Muscle layer of duodenum (tissue), 2 donors: ENCODE results near the gene SNRNP25.
A peak's percentile ranks its signal among the peaks of the same experiment; 100 is the strongest.
"Not testable (repeated sequence)": the region's sequence is repeated elsewhere in the genome, so short reads cannot be mapped to it uniquely, and the experiment has no call there.

ENCODE experiments used
- H3K27ac ChIP-seq: one replicate; pipeline ENCODE4 v1.7.0; 2013; ENCODE audit warnings: mild to moderate bottlenecking, low read length
- H3K27me3 ChIP-seq: one replicate; pipeline ENCODE4 v1.7.0; 2013; ENCODE audit warnings: low read depth, mild to moderate bottlenecking, control low read depth, low read length
- H3K36me3 ChIP-seq, 2 donors: one replicate each; pipeline ENCODE4 v1.7.0; 2013; ENCODE audit warnings: low read length in 2 of 2, control low read depth in 1 of 2, mild to moderate bottlenecking in 1 of 2; ENCODE audit not compliant: insufficient read depth in 2 of 2, control insufficient read depth in 1 of 2
- H3K4me1 ChIP-seq, 2 donors: one replicate each; pipeline ENCODE4 v1.7.0; 2013; ENCODE audit warnings: low read length in 2 of 2, mild to moderate bottlenecking in 2 of 2, control low read depth in 1 of 2, moderate library complexity in 1 of 2; ENCODE audit not compliant: insufficient read depth in 2 of 2, control insufficient read depth in 1 of 2
- H3K4me3 ChIP-seq, 2 donors: one replicate each; pipeline ENCODE4 v1.7.0; 2013; ENCODE audit warnings: low read length in 2 of 2, low read depth in 1 of 2, mild to moderate bottlenecking in 1 of 2
- H3K9me3 ChIP-seq, 2 donors: one replicate each; pipeline ENCODE4 v1.7.0; 2013; ENCODE audit warnings: low read length in 2 of 2, control low read depth in 1 of 2, mild to moderate bottlenecking in 1 of 2; ENCODE audit not compliant: control insufficient read depth in 1 of 2
- donor health status: healthy.

SNRNP25 gene

DNA sequence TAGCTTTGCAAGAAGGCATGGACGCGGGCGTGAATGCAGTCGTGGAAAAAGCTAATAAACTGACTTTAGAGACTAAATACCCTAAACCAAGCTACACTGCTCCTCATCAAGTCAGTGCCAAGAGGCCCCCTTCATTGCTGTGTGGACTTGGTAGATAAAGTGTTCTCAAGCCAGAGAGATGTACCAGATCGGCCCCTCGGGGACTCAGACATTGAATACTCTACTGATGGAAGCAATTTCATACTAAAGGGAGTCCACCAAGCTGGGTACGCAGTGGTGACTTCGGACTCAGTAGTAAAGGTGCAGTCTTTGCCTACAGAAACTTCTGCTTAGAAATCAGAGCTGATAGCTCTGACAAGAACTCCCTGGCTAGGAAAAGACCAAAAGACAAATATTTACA, 9.0 kb upstream of the SNRNP25 start:
- H3K9me3 ChIP-seq: no peaks in the 10 kb centered on the region
- no peak overlapping the region for H3K27ac ChIP-seq
- no peaks in the 10 kb centered on the region for H3K27me3 ChIP-seq
- H3K36me3 ChIP-seq: peaks cover 12 to 17% of the 10 kb centered on the region in 2 donors
- no peak overlapping the region for H3K4me3 ChIP-seq
- H3K4me1 ChIP-seq: no peaks in the 10 kb centered on the region

DNA sequence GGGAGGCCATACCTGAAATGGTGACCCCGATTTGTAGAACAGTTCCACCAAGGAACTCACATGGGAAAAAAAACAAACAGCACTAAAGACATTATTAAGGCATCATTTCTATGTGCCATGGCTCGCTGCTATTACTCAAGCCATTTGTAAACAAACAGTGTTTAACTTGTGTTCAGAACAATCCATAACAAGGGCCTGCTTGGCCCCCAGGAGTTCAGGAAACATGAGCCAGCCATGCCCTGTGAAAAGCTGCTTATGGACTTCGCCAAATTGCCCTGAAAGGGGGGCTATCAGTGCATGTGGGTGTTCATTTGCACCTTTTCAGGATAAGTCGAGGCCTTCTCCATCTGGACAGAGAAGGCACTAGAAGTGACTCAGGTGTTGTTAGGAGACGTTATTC, 8.2 kb upstream of the SNRNP25 start:
- no peaks in the 10 kb centered on the region for H3K9me3 ChIP-seq
- H3K27me3 ChIP-seq: no peaks in the 10 kb centered on the region
- H3K4me3 ChIP-seq: no peak overlapping the region
- H3K4me1 ChIP-seq: no peaks in the 10 kb centered on the region
- peaks cover 12 to 20% of the 10 kb centered on the region in 2 donors for H3K36me3 ChIP-seq
- H3K27ac ChIP-seq: no peak overlapping the region

DNA sequence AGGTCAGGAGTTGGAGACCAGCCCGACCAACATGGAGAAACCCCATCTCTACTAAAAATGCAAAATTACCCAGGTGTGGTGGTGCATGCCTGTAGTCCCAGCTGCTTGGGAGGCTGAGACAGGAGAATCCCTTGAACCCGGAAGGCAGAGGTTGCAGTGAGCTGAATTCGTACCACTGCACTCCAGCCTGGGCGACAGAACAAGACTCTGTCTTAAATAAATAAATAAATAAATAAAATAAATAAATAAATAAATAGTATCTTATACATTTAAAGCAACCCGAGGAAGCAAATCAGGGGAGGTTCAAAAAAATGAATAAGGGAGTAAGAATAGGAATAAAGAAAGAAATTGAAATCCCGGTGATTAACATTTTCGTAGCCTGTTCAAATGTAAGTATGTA, 7.1 kb upstream of the SNRNP25 start:
- H3K9me3 ChIP-seq, H3K27ac ChIP-seq, H3K4me1 ChIP-seq, H3K27me3 ChIP-seq, H3K4me3 ChIP-seq: not testable (repeated sequence)
- peaks cover 12 to 21% of the 10 kb centered on the region in 2 donors for H3K36me3 ChIP-seq

DNA sequence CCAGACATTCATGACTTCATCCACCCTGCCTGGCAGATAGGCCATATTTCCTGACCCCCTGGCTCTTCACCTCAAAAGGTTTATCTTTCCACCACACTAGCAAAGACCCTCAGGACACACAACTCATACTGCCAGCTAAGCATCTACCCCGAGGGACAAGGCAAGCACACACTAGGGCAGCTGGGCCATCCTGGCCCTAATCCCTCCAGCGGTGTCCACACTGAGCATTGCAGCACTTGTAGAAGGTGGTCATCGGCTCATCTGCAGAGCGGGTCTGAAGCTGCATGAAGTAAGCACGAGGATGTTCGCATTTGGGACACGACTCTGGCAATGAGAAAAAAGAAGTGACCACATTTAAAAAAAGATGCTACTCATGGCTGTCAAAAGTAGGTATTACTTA, 6.4 kb upstream of the SNRNP25 start:
- H3K4me3 ChIP-seq: no peak overlapping the region
- peaks cover 0 to 3% of the 10 kb centered on the region in 2 donors for H3K4me1 ChIP-seq
- H3K9me3 ChIP-seq: no peaks in the 10 kb centered on the region
- H3K27ac ChIP-seq: no peak overlapping the region
- H3K27me3 ChIP-seq: no peaks in the 10 kb centered on the region
- peaks cover 12 to 21% of the 10 kb centered on the region in 2 donors for H3K36me3 ChIP-seq

DNA sequence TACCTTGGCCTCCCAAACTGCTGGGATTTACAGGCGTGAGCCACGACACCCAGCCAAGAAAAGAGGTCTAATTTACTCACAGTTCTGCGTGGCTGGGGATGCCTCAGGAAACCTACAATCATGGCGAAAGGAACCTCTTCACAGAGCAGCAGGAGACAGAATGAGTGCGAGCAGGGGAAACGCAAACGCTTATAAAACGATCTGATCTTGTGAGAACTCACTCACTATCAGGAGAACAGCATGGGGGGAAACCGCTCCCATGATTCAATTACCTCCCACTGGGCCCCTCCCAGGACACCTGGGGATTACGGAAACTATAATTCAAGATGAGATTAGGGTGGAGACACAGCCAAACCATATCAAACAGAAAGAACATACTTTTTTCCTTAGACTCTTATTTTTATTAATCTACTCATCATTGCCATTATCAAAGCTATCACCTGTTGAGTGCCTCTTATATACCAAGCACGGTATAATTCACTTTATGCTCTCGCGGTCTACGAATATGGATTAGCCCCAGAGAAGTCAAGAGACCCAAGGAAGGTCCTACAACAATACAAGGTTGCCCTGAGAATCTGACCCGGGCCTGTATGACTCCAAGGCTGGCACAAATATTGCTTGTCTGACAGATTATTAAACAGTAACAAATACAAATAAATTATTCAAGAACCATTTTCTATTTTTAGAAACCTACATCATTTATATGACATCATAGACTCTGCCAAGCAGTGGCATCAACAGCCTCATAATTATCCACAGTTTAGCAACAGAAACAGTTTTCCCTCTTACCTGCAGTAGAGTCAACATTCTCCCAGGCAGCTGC, 2.6 kb upstream of the SNRNP25 start:
- H3K27me3 ChIP-seq: no peaks in the 10 kb centered on the region
- H3K4me3 ChIP-seq: no peak overlapping the region
- peaks cover 0 to 12% of the 10 kb centered on the region in 2 donors for H3K4me1 ChIP-seq
- no peak overlapping the region for H3K27ac ChIP-seq
- peaks cover 4 to 22% of the 10 kb centered on the region in 2 donors for H3K36me3 ChIP-seq
- H3K9me3 ChIP-seq: no peaks in the 10 kb centered on the region

DNA sequence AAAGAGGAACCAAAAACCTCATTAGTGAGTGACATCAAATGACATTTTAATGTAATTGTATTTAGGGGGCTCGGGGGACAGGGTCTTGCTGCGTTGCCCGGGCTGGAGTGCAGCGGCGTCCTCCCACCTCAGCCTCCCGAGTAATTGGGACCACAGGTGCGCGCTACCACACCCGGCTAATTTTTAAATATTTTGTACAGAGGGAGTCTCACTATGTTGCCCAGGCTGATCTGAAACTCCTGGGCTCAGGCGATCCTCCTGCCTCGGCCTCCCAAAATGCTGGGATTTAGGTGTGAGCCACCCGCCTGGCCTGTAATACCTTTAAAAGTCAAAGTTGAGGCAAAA, 581 bp downstream of the SNRNP25 start:
- Histone ChIP-seq H3K4me1 (peaks cover 0 to 12% of the 10 kb centered on the region in 2 donors), H3K27me3 (no peaks in the 10 kb centered on the region), H3K9me3 (no peaks in the 10 kb centered on the region), H3K4me3 (peak overlapping the region; percentile 56 to 94), H3K27ac (no peak overlapping the region), H3K36me3 (peaks cover 18 to 43% of the 10 kb centered on the region in 2 donors)

DNA sequence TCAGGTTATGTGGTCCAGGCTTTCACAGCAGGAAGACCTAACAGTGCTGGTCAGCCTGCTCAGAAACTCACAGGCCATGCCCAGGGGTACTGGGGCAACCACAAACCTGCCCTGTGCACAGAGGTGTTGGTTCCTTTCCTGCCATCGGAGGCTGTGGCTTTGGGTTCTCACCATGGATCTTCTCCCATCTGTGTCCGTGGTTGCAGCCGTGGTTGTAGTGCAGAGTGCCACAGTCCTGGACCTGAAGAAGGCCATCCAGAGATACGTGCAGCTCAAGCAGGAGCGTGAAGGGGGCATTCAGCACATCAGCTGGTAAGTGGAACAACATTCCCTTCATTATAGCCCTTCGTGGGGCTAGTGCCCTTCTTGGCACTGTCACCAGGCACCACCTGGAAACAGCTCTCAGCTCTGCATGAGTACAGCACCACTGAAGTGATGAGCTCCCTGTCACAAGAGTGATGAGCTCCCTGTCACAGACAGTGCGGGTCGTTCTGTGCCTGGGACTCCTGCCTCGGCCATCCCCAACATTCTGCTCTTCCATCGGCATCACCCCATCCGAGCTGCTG, 2.0 kb downstream of the SNRNP25 start:
- H3K27ac ChIP-seq: no peak overlapping the region
- no peaks in the 10 kb centered on the region for H3K27me3 ChIP-seq
- no peak overlapping the region for H3K4me3 ChIP-seq
- H3K4me1 ChIP-seq: peaks cover 0 to 12% of the 10 kb centered on the region in 2 donors
- H3K36me3 ChIP-seq: peaks cover 26 to 53% of the 10 kb centered on the region in 2 donors
- no peaks in the 10 kb centered on the region for H3K9me3 ChIP-seq

DNA sequence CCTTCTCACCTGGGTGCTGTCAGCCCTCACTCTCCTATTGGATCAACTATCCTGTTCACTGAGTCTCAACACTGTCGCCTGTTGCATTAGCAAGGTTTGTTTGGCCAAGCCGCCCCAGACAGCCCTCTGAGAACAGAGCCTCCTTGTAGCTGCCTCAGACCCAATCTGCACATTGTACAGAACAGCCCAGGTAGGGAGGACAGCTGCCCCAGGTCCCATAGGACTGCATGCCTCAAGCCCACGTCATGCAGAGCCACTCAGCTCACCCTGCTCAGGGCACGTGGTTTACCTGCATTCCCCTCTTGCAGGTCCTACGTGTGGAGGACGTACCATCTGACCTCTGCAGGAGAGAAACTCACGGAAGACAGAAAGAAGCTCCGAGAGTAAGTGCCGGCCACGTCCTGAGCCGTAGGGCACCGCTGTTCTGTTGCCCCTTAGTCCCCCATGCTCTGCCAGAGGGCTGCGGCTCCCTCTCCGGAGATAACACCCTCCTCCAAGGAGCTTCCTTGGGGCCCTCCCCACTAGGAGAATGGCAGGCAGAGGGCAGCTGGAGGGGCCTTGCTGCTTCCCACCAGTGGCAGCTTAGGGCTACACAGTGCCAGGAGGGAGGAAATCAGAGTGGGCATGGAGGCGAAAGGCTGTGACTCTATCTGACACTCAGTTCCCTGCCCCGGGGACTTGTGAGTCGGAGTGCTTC, 2.8 kb downstream of the SNRNP25 start:
- Histone ChIP-seq H3K27me3 (no peaks in the 10 kb centered on the region), H3K4me3 (no peak overlapping the region), H3K9me3 (no peaks in the 10 kb centered on the region), H3K27ac (no peak overlapping the region), H3K36me3 (peaks cover 27 to 59% of the 10 kb centered on the region in 2 donors), H3K4me1 (peaks cover 0 to 12% of the 10 kb centered on the region in 2 donors)

DNA sequence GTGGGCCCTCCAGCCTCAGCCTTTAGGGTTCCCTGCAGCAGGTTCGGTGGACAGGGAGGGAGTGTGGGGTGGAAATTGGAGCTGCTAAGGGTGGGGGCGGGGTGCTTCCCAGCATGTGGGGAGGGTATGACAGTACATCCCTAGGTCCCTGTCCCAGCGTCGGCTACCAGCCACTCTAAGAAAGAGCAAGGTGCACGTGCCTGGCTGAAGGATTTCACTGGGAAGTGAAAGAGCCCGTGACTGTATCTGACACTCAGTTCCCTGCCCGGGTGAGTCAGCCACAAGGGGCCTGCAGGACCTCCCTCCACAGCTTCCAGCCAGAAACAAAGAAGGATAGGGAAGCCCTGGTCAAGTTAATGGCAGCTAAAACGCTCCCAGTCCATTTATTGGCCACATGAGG, 4.1 kb downstream of the SNRNP25 start:
- Histone ChIP-seq H3K36me3 (peaks cover 31 to 72% of the 10 kb centered on the region in 2 donors), H3K27ac (no peak overlapping the region), H3K27me3 (no peaks in the 10 kb centered on the region)

DNA sequence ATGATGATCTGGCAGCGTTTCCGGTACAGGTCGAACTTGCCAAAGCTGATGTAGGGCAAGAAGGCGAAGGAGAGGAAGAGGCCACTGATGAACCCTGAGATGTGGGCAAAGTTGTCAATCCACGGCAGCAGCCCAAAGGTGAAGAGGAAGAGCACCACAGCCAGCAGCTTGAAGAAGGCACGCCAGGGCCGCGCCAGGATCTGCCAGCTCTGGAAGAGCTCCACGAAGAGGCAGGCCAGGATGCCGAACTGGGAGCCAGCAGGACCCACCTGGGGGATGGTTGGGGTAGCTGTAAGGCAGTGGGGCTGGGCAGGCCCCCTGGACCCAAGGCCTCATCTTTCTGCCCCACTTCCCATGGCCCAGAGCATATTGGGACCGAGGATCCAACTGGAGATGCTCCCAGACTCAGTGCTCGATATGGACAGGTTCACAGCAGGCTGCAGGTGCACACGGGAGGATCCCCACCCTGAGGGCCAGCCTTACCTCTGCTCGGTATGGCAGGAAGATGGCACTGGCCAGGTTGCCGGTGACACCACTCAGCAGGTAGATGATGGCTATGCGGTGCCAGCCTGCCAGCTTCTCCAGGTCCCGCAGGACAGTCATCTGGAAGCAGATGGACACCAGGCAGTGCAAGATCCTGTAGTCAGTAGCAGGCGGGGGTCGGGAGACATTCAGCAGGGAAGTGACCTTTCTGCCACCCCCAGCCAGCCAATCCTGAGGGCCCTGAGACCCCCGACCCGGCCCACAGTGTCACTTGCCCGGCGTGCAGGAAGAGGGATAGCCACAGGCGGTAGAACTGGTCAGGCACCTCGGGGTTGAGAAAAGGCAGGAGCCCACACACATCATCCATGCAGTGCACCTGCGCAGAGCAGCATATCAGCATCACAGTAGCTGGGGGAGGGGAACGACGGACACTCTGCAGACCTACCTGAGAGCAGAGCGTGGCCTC, 5.1 kb downstream of the SNRNP25 start:
- H3K36me3 ChIP-seq: peaks cover 31 to 83% of the 10 kb centered on the region in 2 donors
- no peaks in the 10 kb centered on the region for H3K9me3 ChIP-seq
- H3K27me3 ChIP-seq: no peaks in the 10 kb centered on the region
- H3K27ac ChIP-seq: no peak overlapping the region
- peaks cover 0 to 4% of the 10 kb centered on the region in 2 donors for H3K4me1 ChIP-seq
- no peak overlapping the region for H3K4me3 ChIP-seq

More for the DNA sequence above, 4.1 kb downstream of the SNRNP25 start:
- H3K9me3 ChIP-seq: no peaks in the 10 kb centered on the region
- H3K4me3 ChIP-seq: no peak overlapping the region
- H3K4me1 ChIP-seq: peaks cover 0 to 8% of the 10 kb centered on the region in 2 donors
